Right kidney (tissue), 1 donor: Measurements from ENCODE around the gene C1QTNF6.
"Not testable (repeated sequence)": the region's sequence is repeated elsewhere in the genome, so short reads cannot be mapped to it uniquely, and the experiment has no call there.

Experiments used
- DNase-seq: peaks from one replicate; pipeline ENCODE4 v3.0.0-alpha.2; 2016

C1QTNF6 gene

GRCh38 chr22:37208401-37209139, 20.5 kb upstream of the C1QTNF6 start:
- no peak for DNase-seq

- no peak for DNase-seq
Observed at GRCh38 chr22:37207981-37208380, 19.9 kb upstream of the C1QTNF6 start.

- no peak for DNase-seq
Observed at GRCh38 chr22:37206841-37207821, 19.1 kb upstream of the C1QTNF6 start.

GRCh38 chr22:37206118-37206840, 18.2 kb upstream of the C1QTNF6 start:
- no peak for DNase-seq

GRCh38 chr22:37205046-37205445, 17.0 kb upstream of the C1QTNF6 start:
- no peak for DNase-seq

- no peak for DNase-seq
Observed at GRCh38 chr22:37204045-37204655, 16.1 kb upstream of the C1QTNF6 start.

GRCh38 chr22:37203354-37204044, 15.5 kb upstream of the C1QTNF6 start:
- DNase-seq, result no peak

GRCh38 chr22:37202716-37203115, 14.7 kb upstream of the C1QTNF6 start:
- DNase-seq, result no peak

GRCh38 chr22:37202001-37202555, 14.0 kb upstream of the C1QTNF6 start:
- DNase-seq, result no peak

- DNase-seq, result not testable (repeated sequence)
Observed at GRCh38 chr22:37201443-37201820, 13.4 kb upstream of the C1QTNF6 start.

GRCh38 chr22:37199760-37200108, 11.7 kb upstream of the C1QTNF6 start:
- DNase-seq, result no peak

GRCh38 chr22:37199103-37199759, 11.2 kb upstream of the C1QTNF6 start:
- peak; percentile 96 for DNase-seq

- DNase-seq, result peak; percentile 64
Observed at GRCh38 chr22:37198258-37199102, 10.4 kb upstream of the C1QTNF6 start.

GRCh38 chr22:37197451-37198257, 9.6 kb upstream of the C1QTNF6 start:
- no peak for DNase-seq

- no peak for DNase-seq
Observed at GRCh38 chr22:37196539-37197450, 8.7 kb upstream of the C1QTNF6 start.

- DNase-seq, result no peak
Observed at GRCh38 chr22:37195921-37196320, 7.9 kb upstream of the C1QTNF6 start.

- DNase-seq, result no peak
Observed at GRCh38 chr22:37194750-37195149, 6.7 kb upstream of the C1QTNF6 start.
